DMS 273 (cell line): ENCODE measurements around the gene PLA2G2F.
A peak's percentile ranks its signal among the peaks of the same experiment; 100 is the strongest.

Source experiments
- DNase-seq: peaks from one replicate; lab custom pipeline; 2025; ENCODE audit not compliant: unreplicated experiment; lab: John Stamatoyannopoulos, UW

The PLA2G2F gene

GRCh38 chr1:20142001-20142710 is 3.0 kb downstream of the PLA2G2F start:
- DNase-seq, result no peak

GRCh38 chr1:20143318-20143717 is 4.2 kb downstream of the PLA2G2F start:
- no peak for DNase-seq

GRCh38 chr1:20143734-20144565 is 4.8 kb downstream of the PLA2G2F start:
- DNase-seq, result no peak

- DNase-seq, result no peak
Observed at GRCh38 chr1:20147846-20148570, 8.9 kb downstream of the PLA2G2F start.

- DNase-seq, result no peak
Observed at GRCh38 chr1:20148571-20149500, 9.7 kb downstream of the PLA2G2F start.

- no peak for DNase-seq
Observed at GRCh38 chr1:20149601-20150325, 10.6 kb downstream of the PLA2G2F start.

GRCh38 chr1:20150326-20150705 is 11.2 kb downstream of the PLA2G2F start:
- no peak for DNase-seq

- no peak for DNase-seq
Observed at GRCh38 chr1:20150969-20151368, 11.8 kb downstream of the PLA2G2F start.

- peak; percentile 93 for DNase-seq
Observed at GRCh38 chr1:20151906-20152598, 12.9 kb downstream of the PLA2G2F start.

GRCh38 chr1:20152599-20152930 is 13.4 kb downstream of the PLA2G2F start:
- DNase-seq, result no peak

GRCh38 chr1:20153000-20153418 is 13.9 kb downstream of the PLA2G2F start:
- no peak for DNase-seq

- no peak for DNase-seq
Observed at GRCh38 chr1:20154301-20154831, 15.2 kb downstream of the PLA2G2F start.

- DNase-seq, result peak; percentile 17
Observed at GRCh38 chr1:20158358-20159070, 19.4 kb downstream of the PLA2G2F start.

- peak; percentile 17 for DNase-seq
Observed at GRCh38 chr1:20160034-20160433, 20.9 kb downstream of the PLA2G2F start.

- no peak for DNase-seq
Observed at GRCh38 chr1:20164694-20165202, 25.6 kb downstream of the PLA2G2F start.

- DNase-seq, result peak; percentile 64
Observed at GRCh38 chr1:20165522-20165951, 26.4 kb downstream of the PLA2G2F start.

- no peak for DNase-seq
Observed at GRCh38 chr1:20166051-20166450, 26.9 kb downstream of the PLA2G2F start.

- no peak for DNase-seq
Observed at GRCh38 chr1:20167126-20167525, 28.0 kb downstream of the PLA2G2F start.
